ENCODE results near the gene LRRC72.

LRRC72 gene

DNA sequence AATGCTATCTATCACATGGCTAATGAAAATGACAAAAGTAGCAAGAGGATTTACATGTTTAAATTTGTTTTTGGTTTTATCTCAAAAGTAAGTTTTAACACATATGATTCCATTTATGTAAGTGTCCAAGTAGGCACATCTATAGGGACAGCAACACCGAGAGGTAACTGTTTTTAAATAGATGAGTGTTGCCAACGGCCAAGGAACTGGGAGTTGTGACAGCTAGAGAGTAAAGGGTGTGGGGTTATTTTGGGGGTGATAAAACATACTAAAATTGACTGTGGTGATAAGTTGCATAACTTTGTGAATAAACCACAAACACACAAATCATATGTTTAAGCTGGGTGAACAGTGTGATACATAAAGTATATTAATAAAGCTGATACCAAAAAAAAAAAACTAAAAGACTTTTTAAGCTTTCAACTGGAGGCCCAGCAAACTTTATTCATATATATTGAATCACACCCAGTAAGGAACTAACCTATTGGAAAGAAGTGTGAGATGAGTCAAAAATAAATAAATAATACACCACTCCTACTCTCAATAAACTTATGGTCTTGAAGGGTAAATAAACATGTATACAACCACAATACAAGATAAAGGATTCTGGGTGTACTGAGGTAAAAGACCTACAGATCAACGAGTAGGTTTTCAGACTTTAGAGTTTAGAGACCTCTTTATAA lies 33.0 kb downstream of the LRRC72 start:
- no peaks in the 10 kb centered on the region for H3K9me3 ChIP-seq (ENCODE audit: insufficient read depth, low read depth, low read length)
- no peaks in the 10 kb centered on the region for H3K27me3 ChIP-seq (ENCODE audit: insufficient read depth, low read length)
- no peaks in the 10 kb centered on the region for H3K4me1 ChIP-seq (ENCODE audit: insufficient read depth, low read length)
- no peak overlapping the region for H3K4me3 ChIP-seq (ENCODE audit: low read length)
- H3K36me3 ChIP-seq (ENCODE audit: insufficient read depth, low read depth, low read length): no peaks in the 10 kb centered on the region
- H3K27ac ChIP-seq (ENCODE audit: low read length): no peak overlapping the region
- no peak overlapping the region for H3K9ac ChIP-seq (ENCODE audit: low read depth, low read length)

DNA sequence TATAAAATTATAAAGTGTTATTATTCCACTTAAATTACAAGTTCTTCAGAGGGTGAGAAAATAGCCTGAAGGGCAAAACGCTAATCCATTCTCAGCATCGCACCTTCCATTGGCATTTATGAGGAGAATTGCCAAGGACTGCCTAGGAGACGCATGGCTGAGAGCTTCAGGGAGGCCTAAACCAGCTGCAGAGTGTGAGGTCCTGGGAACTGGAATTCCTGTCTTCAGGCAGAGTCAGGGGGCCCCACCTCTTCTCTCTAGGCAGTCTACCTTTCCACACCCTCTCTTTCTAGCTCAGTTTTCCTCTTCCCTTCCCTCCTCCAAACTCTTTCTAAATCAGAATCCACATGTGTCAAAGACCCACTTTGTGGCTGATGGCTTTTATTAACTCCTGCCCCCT lies 35.3 kb downstream of the LRRC72 start:
- H3K4me3 ChIP-seq (ENCODE audit: low read length): no peak overlapping the region
- H3K9ac ChIP-seq (ENCODE audit: low read depth, low read length): no peak overlapping the region
- H3K9me3 ChIP-seq (ENCODE audit: insufficient read depth, low read depth, low read length): no peaks in the 10 kb centered on the region
- H3K27ac ChIP-seq (ENCODE audit: low read length): no peak overlapping the region
- H3K4me1 ChIP-seq (ENCODE audit: insufficient read depth, low read length): no peaks in the 10 kb centered on the region
- H3K36me3 ChIP-seq (ENCODE audit: insufficient read depth, low read depth, low read length): no peaks in the 10 kb centered on the region
- H3K27me3 ChIP-seq (ENCODE audit: insufficient read depth, low read length): no peaks in the 10 kb centered on the region

DNA sequence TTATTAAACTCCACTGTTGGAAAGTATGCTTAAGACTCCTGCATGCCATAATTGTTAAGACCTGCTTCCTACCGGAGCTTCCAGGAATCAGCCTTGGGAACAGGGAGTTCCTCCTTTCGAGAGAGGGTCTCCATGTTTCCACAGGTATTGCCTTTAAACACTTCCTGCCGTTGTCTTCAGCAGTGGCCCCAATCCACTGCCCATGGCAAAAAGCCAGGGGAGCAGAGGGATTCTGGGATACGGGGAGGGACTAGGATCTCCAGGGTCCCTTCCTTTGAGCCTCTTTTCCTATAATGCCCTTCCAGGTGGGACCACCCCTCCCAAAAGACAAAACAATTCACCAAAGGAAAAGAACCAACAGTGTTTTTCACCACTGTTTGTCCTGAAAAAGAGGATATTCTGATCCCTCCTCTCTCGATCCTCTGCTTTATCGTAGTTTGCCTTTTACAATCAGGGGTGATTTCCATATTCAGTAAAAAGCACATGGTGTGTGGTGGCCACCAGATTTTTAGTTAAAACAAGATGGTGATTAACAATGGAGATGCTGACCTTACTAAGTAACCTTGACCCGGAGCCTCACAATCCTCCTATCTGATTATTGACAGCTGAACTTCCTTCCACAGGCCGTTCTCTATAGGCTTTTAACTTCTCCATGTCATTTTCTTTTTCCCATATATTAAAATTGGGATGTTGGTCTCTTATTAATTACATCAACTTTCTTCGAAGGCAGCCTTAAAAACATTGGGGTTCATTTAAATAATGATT lies 36.0 kb downstream of the LRRC72 start:
- no peak overlapping the region for H3K9ac ChIP-seq (ENCODE audit: low read depth, low read length)
- no peaks in the 10 kb centered on the region for H3K9me3 ChIP-seq (ENCODE audit: insufficient read depth, low read depth, low read length)
- H3K27me3 ChIP-seq (ENCODE audit: insufficient read depth, low read length): no peaks in the 10 kb centered on the region
- H3K27ac ChIP-seq (ENCODE audit: low read length): no peak overlapping the region
- no peaks in the 10 kb centered on the region for H3K36me3 ChIP-seq (ENCODE audit: insufficient read depth, low read depth, low read length)
- H3K4me3 ChIP-seq (ENCODE audit: low read length): no peak overlapping the region
- H3K4me1 ChIP-seq (ENCODE audit: insufficient read depth, low read length): no peaks in the 10 kb centered on the region

DNA sequence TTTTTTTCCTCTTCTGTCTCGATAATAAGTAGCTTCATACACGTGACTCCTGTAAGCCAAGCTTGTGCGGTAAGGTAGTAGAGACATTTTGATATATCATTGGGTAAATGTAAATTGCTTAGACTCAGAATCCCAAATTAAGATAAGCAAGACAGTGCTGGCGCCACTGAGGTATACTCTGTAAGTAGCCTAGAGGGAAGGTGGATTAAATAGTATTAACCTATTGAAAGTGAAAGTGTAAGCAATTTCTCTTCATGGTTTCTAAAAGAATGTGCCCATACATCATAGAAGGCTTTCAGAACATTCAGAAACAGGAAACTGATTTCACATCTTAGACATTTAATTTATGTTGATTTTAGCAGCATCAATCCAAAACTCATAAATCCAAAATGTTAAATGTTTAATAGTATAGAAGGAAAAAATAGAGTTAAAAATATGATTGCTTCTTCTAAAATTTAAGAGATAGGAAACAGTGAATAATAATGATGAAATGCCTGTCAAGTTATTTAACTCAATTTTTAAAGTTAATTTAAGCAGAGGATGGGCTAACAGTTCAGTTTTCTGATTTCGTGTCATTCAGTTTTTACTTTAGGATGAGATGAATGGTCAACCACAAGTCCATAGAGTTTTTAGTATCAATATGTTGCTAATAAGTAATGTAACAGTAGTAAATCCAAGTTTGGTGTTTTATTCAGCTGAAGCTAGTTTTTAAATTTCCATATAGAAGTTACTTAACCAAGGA lies 36.8 kb downstream of the LRRC72 start:
- H3K4me1 ChIP-seq (ENCODE audit: insufficient read depth, low read length): no peaks in the 10 kb centered on the region
- no peaks in the 10 kb centered on the region for H3K36me3 ChIP-seq (ENCODE audit: insufficient read depth, low read depth, low read length)
- H3K4me3 ChIP-seq (ENCODE audit: low read length): no peak overlapping the region
- H3K9ac ChIP-seq (ENCODE audit: low read depth, low read length): no peak overlapping the region
- H3K9me3 ChIP-seq (ENCODE audit: insufficient read depth, low read depth, low read length): no peaks in the 10 kb centered on the region
- H3K27me3 ChIP-seq (ENCODE audit: insufficient read depth, low read length): no peaks in the 10 kb centered on the region
- H3K27ac ChIP-seq (ENCODE audit: low read length): no peak overlapping the region

DNA sequence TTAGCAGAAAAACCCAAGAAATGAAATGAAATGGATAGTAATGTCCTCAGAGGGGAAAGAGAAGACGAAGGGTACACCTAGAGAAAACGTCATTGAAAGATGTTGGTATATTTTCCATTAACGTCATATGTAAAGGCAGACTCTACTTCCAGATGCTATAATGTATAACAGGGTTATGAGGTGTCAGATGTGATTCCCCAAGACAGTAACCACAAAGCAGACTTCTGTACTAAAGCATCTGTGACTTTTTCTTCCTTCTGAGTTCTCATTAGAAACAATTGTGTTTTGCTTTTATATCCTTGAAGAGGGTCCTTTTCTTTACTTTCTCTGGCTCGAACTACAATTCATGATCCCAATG lies 37.4 kb downstream of the LRRC72 start:
- H3K4me1 ChIP-seq (ENCODE audit: insufficient read depth, low read length): no peaks in the 10 kb centered on the region
- H3K9me3 ChIP-seq (ENCODE audit: insufficient read depth, low read depth, low read length): no peaks in the 10 kb centered on the region
- H3K4me3 ChIP-seq (ENCODE audit: low read length): no peak overlapping the region
- no peak overlapping the region for H3K27ac ChIP-seq (ENCODE audit: low read length)
- no peaks in the 10 kb centered on the region for H3K36me3 ChIP-seq (ENCODE audit: insufficient read depth, low read depth, low read length)
- no peak overlapping the region for H3K9ac ChIP-seq (ENCODE audit: low read depth, low read length)
- H3K27me3 ChIP-seq (ENCODE audit: insufficient read depth, low read length): no peaks in the 10 kb centered on the region

DNA sequence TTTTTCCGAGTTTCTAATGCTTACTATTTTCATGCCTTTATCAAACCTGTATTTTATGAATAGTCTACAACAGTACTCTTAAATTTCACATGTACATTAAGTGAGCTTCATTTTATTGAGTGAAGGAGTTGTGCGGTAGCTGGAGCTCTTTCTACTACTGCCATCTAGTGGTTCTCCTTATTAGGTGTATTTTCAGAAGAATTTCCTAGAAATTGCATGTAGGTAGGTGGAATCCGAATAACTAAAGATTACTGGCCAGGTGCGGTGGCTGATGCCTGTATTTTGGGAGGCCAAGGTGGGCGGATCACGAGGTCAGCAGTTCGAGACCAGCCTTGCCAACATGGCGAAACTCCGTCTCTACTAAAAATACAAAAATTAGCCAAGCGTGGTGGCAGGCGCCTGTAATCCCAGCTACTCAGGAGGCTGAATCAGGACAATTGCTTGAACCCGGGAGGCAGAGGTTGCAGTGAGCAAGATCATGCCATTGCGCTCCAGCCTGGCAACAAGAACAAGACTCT lies 38.3 kb downstream of the LRRC72 start:
- no peaks in the 10 kb centered on the region for H3K9me3 ChIP-seq (ENCODE audit: insufficient read depth, low read depth, low read length)

DNA sequence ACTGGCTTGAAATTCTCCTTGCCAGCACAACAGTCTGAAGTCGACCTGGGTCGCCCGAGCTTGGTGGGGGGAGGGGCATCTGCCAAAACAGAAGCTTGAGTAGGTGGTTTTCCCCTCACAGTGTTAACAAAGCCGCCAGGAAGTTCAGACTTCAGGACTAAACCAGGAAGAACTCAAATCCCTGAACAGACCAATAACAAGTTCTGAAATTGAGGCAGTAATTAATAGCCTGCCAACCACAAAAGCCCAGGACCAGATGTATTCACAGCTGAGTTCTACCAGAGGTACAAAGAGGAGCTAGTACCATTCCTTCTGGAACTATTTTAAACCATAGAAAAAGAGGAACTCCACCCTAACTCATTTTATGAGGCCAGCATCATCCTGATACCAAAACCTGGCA lies 45.3 kb downstream of the LRRC72 start:
- Histone ChIP-seq H3K9me3 (ENCODE audit: insufficient read depth, low read depth, low read length) (no peaks in the 10 kb centered on the region), H3K4me1 (ENCODE audit: insufficient read depth, low read length) (no peaks in the 10 kb centered on the region), H3K4me3 (ENCODE audit: low read length) (no peak overlapping the region), H3K27ac (ENCODE audit: low read length) (no peak overlapping the region), H3K36me3 (ENCODE audit: insufficient read depth, low read depth, low read length) (no peaks in the 10 kb centered on the region), H3K27me3 (ENCODE audit: insufficient read depth, low read length) (no peaks in the 10 kb centered on the region), H3K9ac (ENCODE audit: low read depth, low read length) (no peak overlapping the region)

More for the DNA sequence above, 38.3 kb downstream of the LRRC72 start:
- H3K36me3 ChIP-seq (ENCODE audit: insufficient read depth, low read depth, low read length): no peaks in the 10 kb centered on the region
- H3K27ac ChIP-seq (ENCODE audit: low read length): no peak overlapping the region
- H3K4me1 ChIP-seq (ENCODE audit: insufficient read depth, low read length): no peaks in the 10 kb centered on the region
- H3K9ac ChIP-seq (ENCODE audit: low read depth, low read length): no peak overlapping the region
- H3K4me3 ChIP-seq (ENCODE audit: low read length): no peak overlapping the region
- H3K27me3 ChIP-seq (ENCODE audit: insufficient read depth, low read length): no peaks in the 10 kb centered on the region

DNA sequence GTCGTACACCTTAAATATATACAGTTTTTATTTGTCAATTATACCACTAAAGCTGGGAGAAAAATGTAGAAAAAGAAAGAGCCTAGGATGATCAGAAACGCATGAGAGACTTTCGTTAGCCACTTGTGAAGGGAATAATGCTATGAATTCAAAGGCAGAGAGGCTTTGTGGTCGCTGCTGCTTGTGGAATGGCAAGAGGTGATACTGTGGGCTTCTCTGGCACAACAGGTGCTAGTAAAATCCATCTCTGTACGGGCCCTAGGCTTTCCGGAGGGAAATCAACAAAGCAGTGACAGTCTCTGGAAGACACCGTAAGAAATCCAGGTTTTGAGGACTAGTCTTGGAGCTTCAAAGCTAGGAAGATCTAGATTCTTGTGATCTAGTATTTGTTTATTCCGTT lies 52.6 kb downstream of the LRRC72 start:
- Histone ChIP-seq H3K9ac (ENCODE audit: low read depth, low read length) (no peak overlapping the region), H3K36me3 (ENCODE audit: insufficient read depth, low read depth, low read length) (no peaks in the 10 kb centered on the region), H3K4me3 (ENCODE audit: low read length) (no peak overlapping the region), H3K27me3 (ENCODE audit: insufficient read depth, low read length) (no peaks in the 10 kb centered on the region), H3K4me1 (ENCODE audit: insufficient read depth, low read length) (no peaks in the 10 kb centered on the region), H3K27ac (ENCODE audit: low read length) (no peak overlapping the region), H3K9me3 (ENCODE audit: insufficient read depth, low read depth, low read length) (no peaks in the 10 kb centered on the region)

DNA sequence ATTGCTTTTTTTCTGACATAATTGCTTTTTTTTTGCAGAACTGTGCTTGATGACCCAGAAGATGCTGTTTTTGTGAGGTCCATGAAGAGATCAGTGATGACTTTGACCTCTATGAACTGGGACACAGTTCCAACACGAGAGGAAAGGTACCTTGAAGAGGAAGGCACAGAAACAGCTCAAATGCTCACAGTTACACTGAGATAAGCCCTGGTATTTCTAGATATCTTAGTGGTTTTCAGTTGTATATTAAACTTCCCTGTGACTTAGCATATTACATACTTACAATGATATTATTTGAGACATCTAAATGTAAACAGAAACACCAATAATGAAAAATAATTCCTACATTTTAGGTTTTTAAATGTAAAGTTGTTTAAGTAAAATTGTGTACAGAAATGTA lies 54.7 kb downstream of the LRRC72 start:
- no peaks in the 10 kb centered on the region for H3K4me1 ChIP-seq (ENCODE audit: insufficient read depth, low read length)
- no peaks in the 10 kb centered on the region for H3K36me3 ChIP-seq (ENCODE audit: insufficient read depth, low read depth, low read length)
- no peaks in the 10 kb centered on the region for H3K27me3 ChIP-seq (ENCODE audit: insufficient read depth, low read length)
- no peak overlapping the region for H3K27ac ChIP-seq (ENCODE audit: low read length)
- no peak overlapping the region for H3K9ac ChIP-seq (ENCODE audit: low read depth, low read length)
- H3K9me3 ChIP-seq (ENCODE audit: insufficient read depth, low read depth, low read length): no peaks in the 10 kb centered on the region
- H3K4me3 ChIP-seq (ENCODE audit: low read length): no peak overlapping the region

DNA sequence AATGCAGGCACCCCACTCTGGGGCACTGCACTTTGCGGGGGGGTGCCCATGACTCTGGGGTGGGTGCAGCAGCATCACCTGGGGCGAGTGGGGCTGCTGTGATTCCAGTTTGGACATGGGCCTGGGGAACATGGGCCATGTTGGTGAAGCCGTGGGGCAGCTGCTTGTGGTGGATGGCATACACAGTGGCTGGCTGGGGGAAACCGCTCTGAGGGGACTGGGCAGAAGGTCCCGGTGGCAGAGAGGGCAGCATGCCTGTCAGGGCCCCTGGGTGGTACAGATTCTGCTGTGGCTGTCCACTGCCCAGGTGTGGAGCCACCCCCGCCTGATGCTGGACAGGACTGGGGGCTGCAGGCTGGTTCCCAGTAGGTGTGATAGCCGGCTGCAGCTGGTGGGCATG lies 57.2 kb downstream of the LRRC72 start:
- Histone ChIP-seq H3K4me1 (ENCODE audit: insufficient read depth, low read length) (no peaks in the 10 kb centered on the region), H3K27ac (ENCODE audit: low read length) (no peak overlapping the region), H3K4me3 (ENCODE audit: low read length) (no peak overlapping the region), H3K9me3 (ENCODE audit: insufficient read depth, low read depth, low read length) (no peaks in the 10 kb centered on the region), H3K36me3 (ENCODE audit: insufficient read depth, low read depth, low read length) (no peaks in the 10 kb centered on the region), H3K9ac (ENCODE audit: low read depth, low read length) (no peak overlapping the region), H3K27me3 (ENCODE audit: insufficient read depth, low read length) (no peaks in the 10 kb centered on the region)

DNA sequence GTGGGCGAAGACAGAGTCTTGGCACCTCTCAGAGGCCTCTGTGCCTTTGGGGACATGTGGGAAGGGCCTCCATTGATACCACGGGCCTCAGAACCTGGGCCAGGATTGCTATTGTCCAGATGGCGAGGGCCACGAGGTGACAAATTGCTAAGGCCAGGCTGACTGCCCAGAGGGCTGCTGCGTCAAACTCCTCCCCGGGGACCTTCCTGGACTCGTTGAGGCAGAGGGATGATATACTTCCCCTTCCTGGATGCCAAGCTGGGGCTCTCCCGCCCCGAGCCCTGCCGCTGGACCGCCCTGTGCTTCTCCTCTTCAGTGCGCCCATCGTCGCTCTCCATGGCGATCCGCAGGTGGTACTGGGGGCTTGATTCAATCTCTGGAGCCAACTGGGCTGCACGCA lies 58.9 kb downstream of the LRRC72 start:
- H3K4me3 ChIP-seq (ENCODE audit: low read length): no peak overlapping the region
- H3K4me1 ChIP-seq (ENCODE audit: insufficient read depth, low read length): no peaks in the 10 kb centered on the region
- H3K9me3 ChIP-seq (ENCODE audit: insufficient read depth, low read depth, low read length): no peaks in the 10 kb centered on the region
- H3K27ac ChIP-seq (ENCODE audit: low read length): no peak overlapping the region
- no peaks in the 10 kb centered on the region for H3K27me3 ChIP-seq (ENCODE audit: insufficient read depth, low read length)
- no peak overlapping the region for H3K9ac ChIP-seq (ENCODE audit: low read depth, low read length)
- H3K36me3 ChIP-seq (ENCODE audit: insufficient read depth, low read depth, low read length): no peaks in the 10 kb centered on the region
